H1 (cell line): ENCODE data around the gene SLC20A1.

Experiments used
- BRCA1 ChIP-seq: IDR thresholded peaks from 2 replicates; pipeline ENCODE4 v1.6.1; 2012; ENCODE audit warnings: low read depth, low read length, improper control_type of control experiment
- EP300 ChIP-seq, 2 experiments: IDR thresholded peaks; 1 replicate in 1 of 2; 2 replicates in 1 of 2; pipeline ENCODE4 v1.6.1; 2011 to 2012; ENCODE audit warnings: low read depth in 2 of 2, low read length in 2 of 2, mild to moderate bottlenecking in 2 of 2, borderline replicate concordance in 1 of 2, inconsistent platforms in 1 of 2, moderate library complexity in 1 of 2
- FOSL1 ChIP-seq: IDR thresholded peaks from 2 replicates; pipeline ENCODE4 v1.6.1; 2011; ENCODE audit warnings: mild to moderate bottlenecking, low read depth, low read length, moderate library complexity; ENCODE audit not compliant: insufficient read depth
- TF ChIP-seq, protein P1 (sequence below): IDR thresholded peaks from 2 replicates; pipeline ENCODE4 v1.6.1; 2012; ENCODE audit warnings: inconsistent platforms

DNA sequence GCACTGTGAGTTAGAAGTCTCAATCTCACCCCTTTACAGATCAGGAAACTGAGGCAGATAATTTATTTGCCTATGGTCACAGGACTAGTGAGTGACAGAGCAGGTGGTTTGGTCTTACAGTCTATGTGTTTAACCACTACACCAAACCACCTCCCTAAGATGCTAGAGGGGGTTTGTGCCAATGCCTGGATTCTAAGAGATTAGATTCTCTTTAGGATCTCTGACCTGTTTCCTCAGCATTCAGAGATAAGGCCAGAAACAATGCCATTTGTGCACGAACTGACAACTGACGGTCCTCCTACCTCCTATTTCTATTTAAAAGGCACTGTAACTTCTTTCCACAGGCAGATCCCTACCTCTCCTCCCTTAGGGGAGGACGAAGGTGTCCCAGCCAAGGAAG, 2.3 kb upstream of the SLC20A1 start:
- TF ChIP-seq FOSL1 = no peak
- TF ChIP-seq BRCA1 = no peak
- TF ChIP-seq, protein P1, sequence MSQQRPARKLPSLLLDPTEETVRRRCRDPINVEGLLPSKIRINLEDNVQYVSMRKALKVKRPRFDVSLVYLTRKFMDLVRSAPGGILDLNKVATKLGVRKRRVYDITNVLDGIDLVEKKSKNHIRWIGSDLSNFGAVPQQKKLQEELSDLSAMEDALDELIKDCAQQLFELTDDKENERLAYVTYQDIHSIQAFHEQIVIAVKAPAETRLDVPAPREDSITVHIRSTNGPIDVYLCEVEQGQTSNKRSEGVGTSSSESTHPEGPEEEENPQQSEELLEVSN = no peak
- TF ChIP-seq EP300 (IDR thresholded peaks at IDR 0.05; ENCODE audit: borderline replicate concordance in 1 of 2, low read depth in 2 of 2, low read length in 2 of 2) = no peak
